AG09309 (cell line): ENCODE data around the gene SLC4A1AP.
A peak's percentile ranks its signal among the peaks of the same experiment; 100 is the strongest.
"Not testable (repeated sequence)": the region's sequence is repeated elsewhere in the genome, so short reads cannot be mapped to it uniquely, and the experiment has no call there.

Source experiments
- DNase-seq: peaks from one replicate; pipeline ENCODE4 v3.0.0-alpha.2; 2010; ENCODE audit warnings: low read depth
- H3K4me3 ChIP-seq: 2 replicates; pipeline ENCODE4 v1.5.1; 2011; ENCODE audit warnings: mild to moderate bottlenecking, low read depth, low read length, moderate library complexity; ENCODE audit not compliant: control insufficient read depth
- CTCF ChIP-seq: IDR thresholded peaks from 2 replicates; pipeline ENCODE4 v1.5.1; 2011; ENCODE audit warnings: mild to moderate bottlenecking, low read depth, low read length, inconsistent platforms; ENCODE audit not compliant: insufficient read depth, control insufficient read depth; ENCODE audit errors: missing control alignments

SLC4A1AP gene

GRCh38 chr2:27667446-27667845 lies 3.8 kb downstream of the SLC4A1AP start:
- no peak for TF ChIP-seq CTCF
- no peak overlapping the region for H3K4me3 ChIP-seq
- DNase-seq, result no peak

- DNase-seq, result no peak
- H3K4me3 ChIP-seq, result no peak overlapping the region
- TF ChIP-seq CTCF, result no peak
These were observed 7.5 kb downstream of the SLC4A1AP start for GRCh38 chr2:27671235-27671634.

GRCh38 chr2:27672723-27673486 lies 9.2 kb downstream of the SLC4A1AP start:
- no peak for DNase-seq
- no peak for TF ChIP-seq CTCF
- no peak overlapping the region for H3K4me3 ChIP-seq

- H3K4me3 ChIP-seq, result no peak overlapping the region
- no peak for TF ChIP-seq CTCF
- no peak for DNase-seq
These were observed 16.9 kb downstream of the SLC4A1AP start for GRCh38 chr2:27680571-27680970.

GRCh38 chr2:27681841-27682240 lies 18.2 kb downstream of the SLC4A1AP start:
- no peak overlapping the region for H3K4me3 ChIP-seq
- no peak for TF ChIP-seq CTCF
- peak; percentile 18 for DNase-seq

GRCh38 chr2:27682334-27682771 lies 18.7 kb downstream of the SLC4A1AP start:
- H3K4me3 ChIP-seq, result not testable (repeated sequence)
- peak; percentile 76 for DNase-seq

- peak; percentile 92 for TF ChIP-seq CTCF
- DNase-seq, result peak; percentile 66
- H3K4me3 ChIP-seq, result no peak overlapping the region
These were observed 19.8 kb downstream of the SLC4A1AP start for GRCh38 chr2:27683390-27684071.

- not testable (repeated sequence) for H3K4me3 ChIP-seq, DNase-seq
These were observed 21.3 kb downstream of the SLC4A1AP start for GRCh38 chr2:27685006-27685405.
